ENCODE results near the gene BTF3L4.

Gene BTF3L4

DNA sequence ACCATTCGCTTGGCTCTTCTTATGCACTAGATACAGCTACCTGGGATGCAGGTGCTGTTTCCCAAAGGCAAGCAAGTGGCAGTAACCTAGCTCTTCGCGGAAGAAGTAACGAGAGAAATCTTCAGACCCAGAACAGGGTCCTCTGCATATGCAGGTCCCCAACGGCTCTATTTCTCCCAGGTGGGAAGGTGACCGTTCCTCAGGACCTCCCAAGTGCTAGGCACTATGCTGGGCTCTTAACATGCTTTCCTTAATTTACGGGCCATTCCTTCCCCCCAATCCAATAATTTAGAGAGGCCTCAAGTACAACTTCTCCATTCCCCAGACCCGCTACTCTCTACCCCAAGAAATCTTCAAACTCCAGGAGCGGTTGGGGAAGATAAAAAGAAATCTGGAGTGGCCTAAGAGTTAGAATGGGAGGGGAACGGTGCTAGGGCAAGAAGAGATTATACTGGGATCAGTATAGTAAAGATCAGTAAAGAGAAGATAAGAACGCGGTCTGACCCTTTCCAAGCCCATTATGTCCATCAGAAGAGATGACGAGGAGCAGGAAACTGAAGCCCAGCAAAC is 1.5 kb upstream of the BTF3L4 start:
- Histone ChIP-seq H3K9ac (peak overlapping the region; percentile 90), H4K20me1 (peaks cover 79% of the 10 kb centered on the region), H3K4me1 (peaks cover 43% of the 10 kb centered on the region), H3K9me3 (no peaks in the 10 kb centered on the region), H3K27ac (peak overlapping the region; percentile 96), H3K27me3 (no peaks in the 10 kb centered on the region), H3K36me3 (peaks cover 25% of the 10 kb centered on the region), H3K4me3 (peak overlapping the region; percentile 89), H3K4me2 (peak overlapping the region; percentile 92)
- TF ChIP-seq Cebpa-rat (IDR thresholded peaks at IDR 0.05) = no peak

DNA sequence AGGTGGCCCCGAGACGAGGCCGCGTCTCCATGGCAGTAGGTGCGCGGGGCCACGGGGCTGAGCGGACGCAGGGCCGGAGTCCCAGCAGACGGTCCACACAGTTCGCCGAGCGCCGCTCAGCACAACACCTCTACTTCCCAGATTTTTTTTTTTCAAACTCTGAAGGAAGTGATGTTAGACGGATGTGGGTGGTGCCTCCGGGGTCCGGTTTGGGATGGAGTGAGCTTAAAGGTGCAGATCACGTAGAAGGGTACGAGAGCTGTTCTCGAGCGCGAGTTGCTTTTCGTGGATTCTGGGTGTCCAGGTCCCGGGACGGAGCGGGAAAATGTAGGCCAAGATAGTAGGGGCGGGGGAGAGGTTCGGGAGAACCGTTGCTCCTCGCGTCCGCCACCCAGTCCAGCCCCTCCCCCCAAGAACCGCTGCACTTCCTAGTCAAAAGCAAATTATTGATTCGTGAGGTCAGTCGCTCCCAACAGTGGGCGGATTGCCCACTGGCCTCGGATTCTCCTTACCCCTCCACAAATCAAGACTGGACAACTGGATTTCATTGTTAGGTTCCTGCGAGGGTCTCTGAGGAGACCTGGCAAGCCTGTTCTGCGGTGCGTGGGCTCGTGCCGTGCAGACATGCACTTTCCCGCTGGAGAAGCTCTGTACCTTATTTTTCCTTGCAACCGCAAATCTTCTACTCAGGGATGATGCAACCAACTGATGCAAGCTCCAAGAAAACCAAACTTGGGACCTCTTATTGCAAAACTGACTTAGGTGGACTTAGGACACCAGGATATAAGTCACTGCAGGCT is 829 bp upstream of the BTF3L4 start, which contains the start of gene TXNDC12:
TXNDC12 (minus strand) TSS at position 126 of the 800 bp plus-strand sequence; CDS start at position 31, 95 bp downstream.
- no peaks in the 10 kb centered on the region for H3K9me3 ChIP-seq

DNA sequence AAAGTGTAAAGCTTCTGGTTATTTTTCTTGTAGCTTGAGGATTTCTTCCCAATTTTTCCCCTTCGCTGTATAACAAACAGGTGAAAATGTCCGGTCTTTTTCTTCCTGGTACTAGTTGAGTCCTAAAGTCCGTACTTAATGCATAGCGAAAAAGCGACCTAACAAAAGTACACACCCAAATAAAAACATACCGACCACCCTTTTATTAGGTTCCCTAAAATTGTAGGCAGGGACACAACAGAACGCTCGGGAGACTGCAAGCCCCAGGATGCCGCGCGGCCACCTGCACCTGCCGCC is 281 bp upstream of the BTF3L4 start:
- Histone ChIP-seq H3K4me2 (peak overlapping the region; percentile 92), H3K4me1 (peaks cover 48% of the 10 kb centered on the region)

More for the DNA sequence above, 829 bp upstream of the BTF3L4 start, which contains the start of gene TXNDC12:
- peak; percentile 75 for TF ChIP-seq Cebpa-rat (IDR thresholded peaks at IDR 0.05)
- Histone ChIP-seq H3K4me2 (peak within 1 kb of the TSS; percentile 92), H3K36me3 (peaks cover 27% of the 10 kb centered on the region), H3K4me3 (peak within 1 kb of the TSS; percentile 89), H3K4me1 (peaks cover 48% of the 10 kb centered on the region), H3K9ac (peak within 1 kb of the TSS; percentile 90), H4K20me1 (peaks cover 79% of the 10 kb centered on the region), H3K27me3 (no peaks in the 10 kb centered on the region), H3K27ac (peak within 1 kb of the TSS; percentile 96)

DNA sequence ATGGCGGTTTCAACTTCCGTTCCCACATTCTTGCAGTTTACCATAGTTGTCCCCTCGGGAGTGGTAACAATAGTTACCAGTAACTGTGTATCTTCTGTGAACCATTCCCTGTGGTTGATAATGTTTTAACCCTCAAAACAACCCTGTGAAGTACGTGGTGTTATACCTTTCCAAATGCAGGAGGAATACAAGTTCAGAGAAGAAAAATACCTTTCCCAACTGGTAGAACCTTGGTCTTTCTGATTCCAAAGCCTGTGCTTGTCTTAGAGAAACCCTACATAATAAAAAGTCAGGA is 789 bp downstream of the BTF3L4 start:
- Histone ChIP-seq H3K4me2 (peak overlapping the region; percentile 92), H3K9me3 (no peaks in the 10 kb centered on the region), H3K27me3 (no peaks in the 10 kb centered on the region)

More for the DNA sequence above, 281 bp upstream of the BTF3L4 start:
- no peaks in the 10 kb centered on the region for H3K27me3 ChIP-seq
- H4K20me1 ChIP-seq = peaks cover 79% of the 10 kb centered on the region
- no peaks in the 10 kb centered on the region for H3K9me3 ChIP-seq
- peaks cover 31% of the 10 kb centered on the region for H3K36me3 ChIP-seq
- peak overlapping the region; percentile 96 for H3K27ac ChIP-seq
- H3K9ac ChIP-seq = peak overlapping the region; percentile 90
- no peak for TF ChIP-seq Cebpa-rat (IDR thresholded peaks at IDR 0.05)
- H3K4me3 ChIP-seq = peak overlapping the region; percentile 89

DNA sequence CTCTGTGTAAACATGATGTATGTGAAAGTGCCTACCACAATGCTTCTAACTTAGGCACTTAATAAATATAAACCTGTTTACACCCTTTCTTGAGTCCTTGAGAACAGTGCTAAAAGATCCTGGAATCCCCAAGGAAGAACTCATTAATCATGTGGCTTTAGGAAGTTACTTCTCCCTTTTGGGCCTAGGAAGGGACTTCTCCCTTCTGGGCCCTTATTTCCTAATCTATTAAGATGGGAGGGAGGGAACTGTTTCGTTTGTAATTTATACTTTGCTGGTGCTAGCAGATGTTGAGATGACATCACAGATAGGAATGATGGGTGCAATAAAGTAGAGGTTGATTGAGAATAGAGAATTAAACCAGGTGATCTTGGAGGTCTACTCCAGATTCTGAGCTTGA is 1.2 kb downstream of the BTF3L4 start:
- H3K9ac ChIP-seq = peak overlapping the region; percentile 90
- H3K9me3 ChIP-seq = no peaks in the 10 kb centered on the region
- peak overlapping the region; percentile 92 for H3K4me2 ChIP-seq
- peaks cover 48% of the 10 kb centered on the region for H3K4me1 ChIP-seq
- H3K27ac ChIP-seq = peak overlapping the region; percentile 96
- no peak for TF ChIP-seq Cebpa-rat (IDR thresholded peaks at IDR 0.05)
- no peaks in the 10 kb centered on the region for H3K27me3 ChIP-seq
- H3K4me3 ChIP-seq = peak overlapping the region; percentile 89
- peaks cover 32% of the 10 kb centered on the region for H3K36me3 ChIP-seq
- peaks cover 81% of the 10 kb centered on the region for H4K20me1 ChIP-seq

More for the DNA sequence above, 789 bp downstream of the BTF3L4 start:
- H3K36me3 ChIP-seq = peaks cover 32% of the 10 kb centered on the region
- H3K9ac ChIP-seq = peak overlapping the region; percentile 90
- no peak for TF ChIP-seq Cebpa-rat (IDR thresholded peaks at IDR 0.05)
- H3K4me1 ChIP-seq = peaks cover 48% of the 10 kb centered on the region
- peak overlapping the region; percentile 96 for H3K27ac ChIP-seq
- H3K4me3 ChIP-seq = peak overlapping the region; percentile 89
- peaks cover 81% of the 10 kb centered on the region for H4K20me1 ChIP-seq

DNA sequence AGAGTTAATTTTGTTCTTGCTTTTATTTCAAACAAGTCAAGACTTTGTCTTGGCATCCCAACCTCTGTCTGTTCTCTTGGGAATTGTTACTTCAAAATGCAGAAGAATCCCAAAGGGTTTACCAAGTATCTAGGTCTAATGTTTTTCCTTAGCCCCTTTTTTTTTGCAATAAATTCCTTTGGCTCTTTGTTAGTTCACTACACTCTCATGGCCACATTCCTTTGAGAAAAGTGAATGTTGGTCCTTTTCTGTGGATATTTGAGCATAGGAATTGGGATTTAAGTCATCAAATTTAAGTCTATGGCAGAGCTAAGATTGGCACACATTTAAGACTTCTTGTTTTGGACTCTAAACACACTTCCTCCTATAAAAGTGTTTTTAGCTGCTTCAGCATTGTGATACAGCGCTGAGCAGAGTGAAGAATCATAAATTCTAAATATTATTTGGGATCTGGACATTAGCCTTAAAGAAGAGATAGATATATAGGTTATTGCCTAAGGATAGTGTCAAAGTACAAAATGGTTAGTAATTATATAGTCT is 1.9 kb downstream of the BTF3L4 start:
- H3K9ac ChIP-seq = peak overlapping the region; percentile 90
- H3K4me2 ChIP-seq = peak overlapping the region; percentile 92
- TF ChIP-seq Cebpa-rat (IDR thresholded peaks at IDR 0.05) = no peak
- H3K9me3 ChIP-seq = no peaks in the 10 kb centered on the region
- H4K20me1 ChIP-seq = peaks cover 81% of the 10 kb centered on the region
- H3K27ac ChIP-seq = peak overlapping the region; percentile 96; the same call in 1 of the 2 replicates
- H3K4me3 ChIP-seq = peak overlapping the region; percentile 89
- H3K36me3 ChIP-seq = peaks cover 35% of the 10 kb centered on the region
- no peaks in the 10 kb centered on the region for H3K27me3 ChIP-seq
- H3K4me1 ChIP-seq = peaks cover 46% of the 10 kb centered on the region

DNA sequence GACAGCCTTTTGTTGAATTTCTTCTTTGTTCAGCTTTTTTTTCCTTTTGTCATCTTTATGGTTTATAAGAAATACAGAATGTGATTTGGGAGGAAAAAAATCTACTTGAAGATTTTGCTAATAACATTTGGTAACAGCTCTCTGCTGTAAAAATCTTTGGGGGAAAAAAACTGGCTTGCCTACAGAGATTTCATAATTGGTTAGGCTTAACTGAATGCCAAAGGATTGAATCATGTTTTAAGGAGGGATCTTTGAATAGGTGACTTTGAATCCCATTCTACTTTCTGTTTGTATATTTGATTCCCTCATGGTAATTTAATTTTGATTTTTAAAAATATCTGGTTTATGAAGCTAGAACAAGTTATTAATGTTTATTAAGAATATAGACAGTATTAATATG is 3.2 kb downstream of the BTF3L4 start:
- Histone ChIP-seq H3K36me3 (peaks cover 47% of the 10 kb centered on the region), H3K4me1 (peaks cover 32% of the 10 kb centered on the region), H3K27ac (no peak overlapping the region), H3K4me3 (no peak overlapping the region), H3K4me2 (peak overlapping the region; percentile 92), H3K9ac (no peak overlapping the region), H3K27me3 (no peaks in the 10 kb centered on the region), H4K20me1 (peaks cover 82% of the 10 kb centered on the region), H3K9me3 (no peaks in the 10 kb centered on the region)
- no peak for TF ChIP-seq Cebpa-rat (IDR thresholded peaks at IDR 0.05)

DNA sequence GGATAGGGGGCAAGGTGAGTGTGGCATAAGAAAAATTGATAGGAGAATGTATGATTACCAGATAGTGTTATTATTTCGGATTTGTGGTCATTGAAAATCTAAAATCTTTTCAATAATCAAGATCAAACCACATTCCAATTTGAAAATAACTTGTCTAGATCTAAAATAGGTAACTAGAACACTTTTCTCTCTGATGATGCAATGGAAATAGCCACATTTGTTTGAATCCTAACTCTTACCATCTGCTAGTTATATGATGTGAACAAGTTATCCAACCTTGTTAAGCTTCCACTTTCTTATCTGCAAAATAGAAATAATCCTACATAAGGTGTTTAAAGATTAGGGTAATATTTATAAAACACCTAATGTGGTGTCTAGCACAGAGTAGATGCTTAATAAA is 3.8 kb downstream of the BTF3L4 start:
- Histone ChIP-seq H3K4me3 (no peak overlapping the region), H3K4me1 (peaks cover 31% of the 10 kb centered on the region), H3K4me2 (peak overlapping the region; percentile 92; the same call in 1 of the 2 replicates), H3K27me3 (no peaks in the 10 kb centered on the region), H3K27ac (no peak overlapping the region), H3K36me3 (peaks cover 52% of the 10 kb centered on the region), H3K9me3 (no peaks in the 10 kb centered on the region), H4K20me1 (peaks cover 82% of the 10 kb centered on the region), H3K9ac (no peak overlapping the region)
- TF ChIP-seq Cebpa-rat (IDR thresholded peaks at IDR 0.05) = no peak

DNA sequence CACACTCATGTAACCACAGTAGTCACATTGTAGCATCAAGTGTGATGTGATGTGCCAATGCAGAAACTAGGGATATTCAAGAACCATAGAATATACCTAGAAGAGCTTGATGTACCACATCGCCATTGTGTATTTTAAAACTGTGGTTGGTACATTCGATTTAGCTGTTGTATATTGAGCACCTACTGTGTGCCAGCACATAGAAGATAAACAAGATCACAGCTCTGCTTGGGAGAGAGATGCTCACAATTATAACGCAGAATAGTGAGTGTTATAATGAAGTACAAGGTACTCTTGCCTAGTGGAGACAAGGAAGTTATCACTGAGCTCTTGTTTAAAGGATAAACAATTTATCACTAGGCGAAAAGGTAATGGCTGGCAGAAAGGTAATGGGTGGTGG is 4.7 kb downstream of the BTF3L4 start:
- H3K4me1 ChIP-seq = peaks cover 31% of the 10 kb centered on the region
- H4K20me1 ChIP-seq = peaks cover 91% of the 10 kb centered on the region
- H3K27me3 ChIP-seq = no peaks in the 10 kb centered on the region
- peaks cover 61% of the 10 kb centered on the region for H3K36me3 ChIP-seq
- no peak overlapping the region for H3K27ac ChIP-seq
- no peak for TF ChIP-seq Cebpa-rat (IDR thresholded peaks at IDR 0.05)
- no peak overlapping the region for H3K4me3 ChIP-seq
- no peaks in the 10 kb centered on the region for H3K9me3 ChIP-seq
- no peak overlapping the region for H3K4me2 ChIP-seq
- no peak overlapping the region for H3K9ac ChIP-seq

DNA sequence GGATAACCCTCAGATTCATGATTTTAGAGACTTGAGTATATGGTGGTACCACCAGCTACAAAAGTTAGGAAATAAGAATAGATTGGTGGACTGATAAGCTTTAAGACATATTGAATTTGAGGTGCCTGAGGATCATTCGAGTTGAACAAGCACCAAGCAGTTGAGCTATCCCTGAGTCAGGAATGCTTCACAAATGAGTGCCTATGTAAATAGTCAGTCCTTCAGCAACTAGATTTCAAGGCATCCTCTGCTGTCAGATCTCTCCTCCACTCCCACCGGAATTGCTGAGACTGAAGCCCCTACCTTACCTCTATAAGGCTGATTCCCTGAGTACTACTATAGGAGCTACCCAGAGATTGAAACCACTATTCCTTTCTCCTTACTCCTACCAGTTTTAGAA is 7.1 kb downstream of the BTF3L4 start:
- Histone ChIP-seq H3K36me3 (peaks cover 84% of the 10 kb centered on the region), H3K27ac (no peak overlapping the region), H3K4me3 (no peak overlapping the region), H3K4me1 (peaks cover 19% of the 10 kb centered on the region), H3K9me3 (no peaks in the 10 kb centered on the region), H3K27me3 (no peaks in the 10 kb centered on the region), H3K9ac (no peak overlapping the region), H3K4me2 (no peak overlapping the region), H4K20me1 (peaks cover 95% of the 10 kb centered on the region)
- no peak for TF ChIP-seq Cebpa-rat (IDR thresholded peaks at IDR 0.05)

Measured in BLaER1 (cell line).